AG04449 (cell line): ENCODE data around the gene TMIGD3.

ENCODE experiments used
- CTCF ChIA-PET: fragments of 350-600 bp; formaldehyde crosslinking; extraction: SDS; loops from one replicate; lab custom pipeline; 2021; ENCODE audit warnings: antibody characterized with exemption; lab: Yijun Ruan, JAX
- POLR2A ChIA-PET: fragments of 400-600, 350-600 bp; formaldehyde crosslinking; extraction: SDS; loops from one replicate; lab custom pipeline; 2020; ENCODE audit warnings: antibody characterized with exemption, inconsistent platforms; lab: Yijun Ruan, JAX
- DNase-seq: peaks from one replicate; pipeline ENCODE4 v3.0.0-alpha.2; 2010; ENCODE audit warnings: low read depth, low spot score
- H3K4me3 ChIP-seq: 2 replicates; pipeline ENCODE4 v1.5.1; 2011; ENCODE audit warnings: low read depth, mild to moderate bottlenecking, control low read depth, low read length
- CTCF ChIP-seq: IDR thresholded peaks from one replicate; pipeline ENCODE4 v1.5.1; 2011; ENCODE audit warnings: mild to moderate bottlenecking, moderate library complexity, low read length, control low read depth, inconsistent platforms; ENCODE audit not compliant: insufficient read depth; ENCODE audit errors: missing control alignments

TMIGD3 gene

GRCh38 chr1:111448482-111448917 lies 54.9 kb downstream of the TMIGD3 start:
- no peak for DNase-seq
- CTCF ChIA-PET: interaction anchor here (0.9 to 1.4 kb wide), 4 partner anchors 8 to 225 kb away, joined by 3 to 4 read pairs (median 3); no protein-coding TSS in a partner anchor
- H3K4me3 ChIP-seq: peak overlapping the region; percentile 86
- TF ChIP-seq CTCF: no peak
- POLR2A ChIA-PET: interaction anchor here (0.7 to 1.3 kb wide), 2 partner anchors 11 to 59 kb away, joined by 3 to 4 read pairs; no protein-coding TSS in a partner anchor

GRCh38 chr1:111446967-111447892 lies 56.2 kb downstream of the TMIGD3 start:
- ChIA-PET CTCF (interaction anchor here (0.8 to 1.4 kb wide), 5 partner anchors 9 to 300 kb away, joined by 3 to 4 read pairs (median 3); no protein-coding TSS in a partner anchor), POLR2A (no interaction called here)
- no peak for TF ChIP-seq CTCF
- no peak for DNase-seq
- no peak overlapping the region; the same call in 1 of the 2 replicates for H3K4me3 ChIP-seq

GRCh38 chr1:111446546-111446945 lies 56.9 kb downstream of the TMIGD3 start:
- DNase-seq: no peak
- H3K4me3 ChIP-seq: no peak overlapping the region
- ChIA-PET POLR2A (no interaction called here), CTCF (interaction anchor here (0.8 kb wide), 2 partner anchors 9 to 314 kb away, joined by 3 read pairs; no protein-coding TSS in a partner anchor)
- TF ChIP-seq CTCF: no peak

GRCh38 chr1:111444031-111444430 lies 59.4 kb downstream of the TMIGD3 start:
- ChIA-PET CTCF (interaction anchor here (1.5 kb wide), 1 partner anchor 44 kb away, joined by 3 read pairs; no protein-coding TSS in a partner anchor), POLR2A (no interaction called here)
- TF ChIP-seq CTCF: no peak
- no peak for DNase-seq
- no peak overlapping the region for H3K4me3 ChIP-seq

GRCh38 chr1:111442457-111442856 lies 61.0 kb downstream of the TMIGD3 start:
- no peak for TF ChIP-seq CTCF
- CTCF ChIA-PET: no interaction called here
- H3K4me3 ChIP-seq: no peak overlapping the region
- POLR2A ChIA-PET: no interaction called here
- no peak for DNase-seq
